NB4 (cell line): ENCODE results near the gene DOLPP1.

Source experiments
- DNase-seq: peaks from one replicate; pipeline ENCODE4 v3.0.0; 2010; ENCODE audit warnings: low read depth
- H3K4me3 ChIP-seq: one replicate; pipeline ENCODE4 v1.5.1; 2011; ENCODE audit warnings: mild to moderate bottlenecking, low read depth, low read length, moderate library complexity
- CTCF ChIP-seq: IDR thresholded peaks from one replicate; pipeline ENCODE4 v1.5.1; 2012; ENCODE audit warnings: low read depth, low read length
- MAX ChIP-seq: IDR thresholded peaks from 2 replicates; pipeline ENCODE4 v1.6.1; 2011; ENCODE audit warnings: low read depth, low read length
- MYC ChIP-seq: IDR thresholded peaks from 2 replicates; pipeline ENCODE4 v1.6.1; 2011; ENCODE audit warnings: low read depth, low read length
- POLR2A ChIP-seq: IDR thresholded peaks from 2 replicates; pipeline ENCODE4 v1.6.1; 2011; ENCODE audit warnings: mild to moderate bottlenecking; ENCODE audit not compliant: insufficient read length; ENCODE audit errors: extremely low read depth

The DOLPP1 gene

GRCh38 chr9:129074106-129074505 lies 6.8 kb upstream of the DOLPP1 start:
- no peak for DNase-seq
- TF ChIP-seq MAX (no peak), CTCF (no peak), MYC (no peak), POLR2A (no peak)
- H3K4me3 ChIP-seq = no peak overlapping the region

GRCh38 chr9:129075996-129076639 lies 4.8 kb upstream of the DOLPP1 start:
- no peak overlapping the region for H3K4me3 ChIP-seq
- TF ChIP-seq POLR2A = no peak
- no peak for TF ChIP-seq CTCF
- no peak for DNase-seq

GRCh38 chr9:129076640-129077037 lies 4.3 kb upstream of the DOLPP1 start:
- no peak for DNase-seq
- H3K4me3 ChIP-seq = no peak overlapping the region
- TF ChIP-seq MAX = no peak

- no peak overlapping the region for H3K4me3 ChIP-seq
- TF ChIP-seq MYC (no peak), POLR2A (no peak), CTCF (no peak), MAX (no peak)
- DNase-seq = no peak
These were observed 3.7 kb upstream of the DOLPP1 start for GRCh38 chr9:129077236-129077635.

GRCh38 chr9:129078691-129079503 lies 2.0 kb upstream of the DOLPP1 start:
- TF ChIP-seq MAX = no peak
- no peak for TF ChIP-seq POLR2A
- no peak for TF ChIP-seq MYC
- TF ChIP-seq CTCF = no peak
- no peak overlapping the region for H3K4me3 ChIP-seq
- DNase-seq = no peak

GRCh38 chr9:129079829-129080228 lies 1.1 kb upstream of the DOLPP1 start:
- no peak for TF ChIP-seq MYC
- no peak for TF ChIP-seq MAX
- TF ChIP-seq POLR2A = no peak
- TF ChIP-seq CTCF = no peak
- peak overlapping the region; percentile 51 for H3K4me3 ChIP-seq
- DNase-seq = no peak
